ENCODE measurements around the gene C5orf58.

Gene C5orf58, protein sequence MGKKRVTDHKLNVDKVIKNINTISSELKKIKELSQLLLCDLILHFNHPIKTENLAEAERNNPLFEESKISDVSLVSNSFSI

GRCh38 chr5:170232786-170233185, at the start of gene C5orf58:
Gene C5orf58 (plus strand): TSS chr5:170232985. CDS start chr5:170234977, 1,992 bp downstream.
- no peak for DNase-seq

DNA sequence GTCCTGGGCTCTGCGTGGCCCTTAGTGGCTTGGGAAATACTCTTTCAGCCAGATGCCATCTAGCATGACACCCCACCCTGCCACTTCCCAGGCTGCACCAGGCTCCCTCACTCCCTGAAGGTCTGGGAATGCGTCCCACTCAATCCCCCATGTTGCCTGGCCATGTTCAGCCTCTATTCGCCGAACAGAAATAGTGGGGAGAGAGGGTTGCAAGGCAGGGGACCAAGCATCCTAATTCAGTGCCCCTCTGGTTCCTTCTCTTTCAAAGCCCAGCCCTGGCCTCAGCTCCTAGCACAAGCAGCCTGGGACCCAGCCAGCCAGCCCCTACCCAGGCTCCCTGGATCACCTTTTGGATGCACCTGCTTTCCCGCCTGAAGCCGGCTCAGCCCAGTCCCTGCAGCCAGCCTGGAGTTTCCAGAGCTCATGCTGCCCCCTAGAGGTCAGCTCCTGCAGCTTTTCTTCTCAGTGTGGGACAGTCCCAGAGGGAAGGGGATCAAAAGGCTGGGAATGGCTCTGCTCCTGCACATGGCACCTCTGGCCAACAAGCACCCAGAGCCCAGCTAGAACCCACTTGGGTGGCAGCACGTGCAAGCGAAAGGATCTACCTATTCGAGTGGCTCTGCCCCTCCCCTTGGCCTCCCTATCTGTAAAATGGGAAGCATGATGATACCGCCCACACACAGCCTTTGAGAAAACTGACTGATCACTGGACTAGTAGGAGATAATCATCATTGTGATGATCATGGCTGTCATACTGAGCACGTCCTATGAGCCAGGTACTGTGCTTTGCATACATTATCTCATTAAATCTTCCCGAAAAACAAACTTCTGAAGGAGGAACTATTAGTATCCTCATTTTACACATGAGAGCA, 48.7 kb upstream of the C5orf58 start:
- peak; percentile 78 for DNase-seq

GRCh38 chr5:170184737-170185136, 48.0 kb upstream of the C5orf58 start:
- DNase-seq: no peak

GRCh38 chr5:170186156-170186555, 46.6 kb upstream of the C5orf58 start:
- DNase-seq: no peak

GRCh38 chr5:170186856-170187255, 45.9 kb upstream of the C5orf58 start:
- no peak for DNase-seq

DNA sequence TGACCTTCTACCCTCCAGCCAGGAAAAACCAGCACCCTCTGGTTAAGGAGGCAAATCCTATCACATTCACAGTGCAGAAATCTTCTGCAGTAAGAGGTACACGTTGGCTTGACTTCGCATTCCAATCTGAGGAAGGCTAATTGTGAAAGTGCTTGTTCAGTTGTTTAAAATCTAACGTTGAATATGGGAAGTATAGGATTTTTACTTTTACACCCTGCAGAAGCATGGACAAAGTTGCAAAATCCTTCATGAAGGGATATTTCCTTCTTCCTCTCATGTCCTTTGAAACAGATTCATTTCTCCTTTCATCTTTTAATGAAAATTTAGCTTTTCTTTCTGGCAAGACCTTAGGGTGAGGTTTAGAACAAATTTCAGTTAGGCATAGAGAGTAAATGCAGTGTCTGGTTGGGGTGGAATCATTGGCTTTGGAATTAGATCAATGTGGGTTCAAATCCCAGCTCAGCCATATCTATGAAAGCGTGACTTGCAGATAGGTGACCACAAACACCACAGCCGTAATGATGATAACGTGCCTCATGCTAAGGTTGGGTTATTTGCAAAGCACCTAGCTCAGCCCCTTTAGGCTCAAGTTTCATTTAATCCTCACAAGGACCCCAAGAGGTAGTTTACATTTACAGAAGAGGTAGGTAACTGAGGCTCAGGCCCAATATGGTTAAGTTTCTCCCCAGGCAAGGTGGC, 42.2 kb upstream of the C5orf58 start:
- DNase-seq: peak; percentile 33

DNA sequence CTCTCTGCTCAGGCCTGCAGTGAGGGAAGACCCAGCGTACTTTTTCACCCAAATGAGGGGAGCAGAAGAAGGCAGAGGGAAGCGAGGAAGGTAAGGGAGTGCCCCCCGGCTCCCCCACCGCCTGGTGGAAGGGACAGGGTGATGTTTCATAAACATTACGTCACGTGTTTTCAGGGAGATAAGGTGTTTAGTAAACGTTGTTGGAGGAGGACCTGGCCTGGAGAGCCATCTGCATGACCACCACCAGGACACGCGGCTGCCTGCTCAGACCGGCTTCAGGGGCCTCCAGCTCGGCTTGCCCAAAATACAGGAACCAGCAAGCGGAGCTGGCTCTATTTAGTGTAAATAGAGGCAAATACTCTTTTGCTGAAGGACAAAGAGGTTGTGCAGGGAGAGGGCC, 40.0 kb upstream of the C5orf58 start:
- DNase-seq: no peak

GRCh38 chr5:170195961-170196360, 36.8 kb upstream of the C5orf58 start:
- DNase-seq: no peak

DNA sequence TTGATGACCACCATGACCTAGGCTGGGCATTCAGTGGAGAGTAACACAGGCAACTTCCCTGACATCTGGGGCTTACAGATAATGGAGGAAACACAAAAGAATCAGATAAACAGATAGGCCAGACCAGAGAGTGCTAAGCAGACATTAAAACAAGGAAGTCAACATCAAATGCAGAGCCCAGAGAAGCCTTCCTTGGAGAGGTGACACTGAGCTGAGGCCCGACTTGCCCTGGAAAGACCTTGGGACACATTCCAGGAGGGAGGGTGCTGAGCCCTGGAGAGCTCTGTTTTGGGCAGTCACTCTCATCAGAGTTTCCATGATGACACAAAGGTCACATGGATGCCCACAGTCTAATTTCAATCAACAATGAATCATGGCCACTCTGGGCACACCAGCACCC, 31.9 kb upstream of the C5orf58 start:
- peak; percentile 49 for DNase-seq

DNA sequence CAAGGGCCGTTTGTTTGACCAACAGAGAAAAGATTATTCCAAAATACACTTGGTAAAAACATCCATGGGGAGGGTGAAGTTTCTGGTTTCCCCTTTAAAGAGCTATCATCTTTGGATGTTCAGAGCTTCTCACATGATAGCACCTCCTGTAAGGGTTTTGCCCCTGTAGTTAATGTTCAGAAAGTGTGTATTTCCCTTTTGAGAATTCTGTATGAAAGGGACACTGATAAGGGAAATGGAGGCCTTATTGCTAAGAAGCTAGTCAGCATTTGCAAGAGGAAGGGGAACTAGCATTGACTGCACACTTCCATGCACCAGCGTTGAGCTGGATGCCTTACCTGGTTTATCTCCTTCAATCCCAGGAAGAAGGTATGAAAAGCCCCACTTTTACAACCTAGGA, 31.5 kb upstream of the C5orf58 start:
- peak; percentile 11 for DNase-seq

GRCh38 chr5:170202117-170202516, 30.7 kb upstream of the C5orf58 start:
- DNase-seq: no peak

- no peak for DNase-seq
Measured at GRCh38 chr5:170204202-170204601, 28.6 kb upstream of the C5orf58 start.

DNA sequence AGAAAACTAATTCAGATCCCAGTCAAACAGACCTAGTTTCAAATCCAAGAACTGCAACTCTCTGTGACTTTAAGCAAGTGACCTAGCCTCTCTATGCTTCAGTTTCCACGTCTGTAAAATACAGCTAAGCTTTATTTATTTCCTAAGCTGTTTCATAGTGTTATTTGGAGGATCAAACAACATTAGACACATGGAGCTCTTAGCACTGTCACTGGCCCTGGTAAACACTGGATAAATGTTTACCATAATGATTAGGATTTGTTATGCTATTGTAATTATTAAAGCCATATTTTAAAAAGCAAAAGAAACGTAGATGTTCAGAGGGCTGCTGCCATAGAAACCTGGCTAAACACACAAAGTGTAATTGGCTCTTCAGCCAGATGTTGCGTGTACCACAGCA, 26.6 kb upstream of the C5orf58 start:
- no peak for DNase-seq

DNA sequence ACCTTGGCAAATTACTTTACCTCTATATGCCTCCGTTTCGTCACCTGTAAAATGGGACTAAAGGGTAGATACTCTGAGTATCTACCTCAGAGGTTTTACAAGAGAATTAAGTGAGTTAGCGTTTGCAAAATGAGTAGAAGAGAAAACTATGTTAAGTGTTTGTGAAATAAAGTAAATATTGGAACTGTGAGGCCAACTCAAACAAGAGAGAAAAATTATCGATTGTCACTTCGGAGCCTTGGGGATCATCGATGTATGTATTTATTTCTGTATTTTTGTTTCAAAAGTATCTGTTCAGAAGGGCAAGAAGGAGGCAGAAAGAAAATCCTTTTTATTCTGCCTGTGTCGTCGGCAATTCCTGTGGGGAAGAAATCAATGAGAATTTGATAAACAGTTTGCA, 25.8 kb upstream of the C5orf58 start:
- DNase-seq: no peak

DNA sequence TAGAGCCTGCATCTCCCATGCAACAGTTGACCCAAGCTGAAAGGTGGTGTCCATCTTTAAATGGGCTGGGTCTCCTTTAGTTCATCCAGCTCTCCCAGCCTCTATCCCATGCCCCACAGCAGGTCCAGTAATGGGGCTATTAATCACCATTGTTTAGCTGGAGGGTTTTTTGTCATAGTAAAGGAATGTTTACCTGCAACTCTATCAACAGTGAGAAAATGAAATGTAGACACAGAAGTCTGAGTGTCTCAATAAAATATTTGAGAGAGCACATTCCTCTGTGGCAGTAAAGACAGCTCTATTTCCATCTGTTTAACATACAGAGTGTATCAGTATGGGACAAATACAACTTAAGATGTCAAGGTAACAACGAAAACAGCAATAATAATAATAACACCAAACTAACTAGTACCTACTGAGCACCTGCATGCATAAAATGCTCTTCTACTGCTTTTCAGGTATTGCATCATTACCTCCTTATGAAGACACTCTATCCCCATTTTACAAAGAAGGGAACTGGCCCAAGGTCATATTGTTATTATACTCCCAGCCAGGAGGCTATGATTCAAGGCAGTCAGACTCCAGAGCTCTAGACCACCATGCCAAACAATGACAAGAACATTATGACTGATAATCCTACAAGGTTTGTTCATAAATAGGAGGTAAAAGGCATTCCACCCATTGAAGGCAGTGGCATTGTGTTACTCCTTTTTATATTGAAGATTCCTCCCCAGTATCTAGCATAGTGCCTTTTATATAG, 21.0 kb upstream of the C5orf58 start:
- no peak for DNase-seq

GRCh38 chr5:170216257-170216864, 16.4 kb upstream of the C5orf58 start:
- peak; percentile 77 for DNase-seq

- DNase-seq: no peak
Measured at GRCh38 chr5:170217831-170218230, 15.0 kb upstream of the C5orf58 start.

GRCh38 chr5:170218726-170219125, 14.1 kb upstream of the C5orf58 start:
- no peak for DNase-seq

GRCh38 chr5:170219615-170220014, 13.2 kb upstream of the C5orf58 start:
- DNase-seq: no peak

GRCh38 chr5:170220191-170220590, 12.6 kb upstream of the C5orf58 start:
- no peak for DNase-seq

DNA sequence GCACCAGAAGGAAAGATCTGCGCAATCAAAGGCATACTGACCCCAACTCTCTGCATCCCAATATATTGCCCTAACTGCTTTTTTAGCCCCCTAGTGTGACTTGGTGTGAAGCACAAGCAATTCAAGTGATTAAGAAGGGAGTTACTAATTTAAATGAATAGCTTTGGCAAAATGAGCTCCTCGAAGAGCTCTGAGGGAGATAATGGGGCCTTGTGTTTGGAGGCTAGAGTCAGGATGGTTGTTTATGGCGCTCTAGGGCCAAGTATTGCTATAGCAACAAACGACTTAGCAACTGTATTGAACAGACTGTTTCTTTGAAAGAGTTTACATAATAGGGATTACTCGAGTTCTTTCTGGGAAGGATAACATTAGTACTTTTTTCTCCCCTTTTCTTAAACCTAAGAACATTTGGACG, 11.5 kb upstream of the C5orf58 start:
- DNase-seq: peak; percentile 27

DNA sequence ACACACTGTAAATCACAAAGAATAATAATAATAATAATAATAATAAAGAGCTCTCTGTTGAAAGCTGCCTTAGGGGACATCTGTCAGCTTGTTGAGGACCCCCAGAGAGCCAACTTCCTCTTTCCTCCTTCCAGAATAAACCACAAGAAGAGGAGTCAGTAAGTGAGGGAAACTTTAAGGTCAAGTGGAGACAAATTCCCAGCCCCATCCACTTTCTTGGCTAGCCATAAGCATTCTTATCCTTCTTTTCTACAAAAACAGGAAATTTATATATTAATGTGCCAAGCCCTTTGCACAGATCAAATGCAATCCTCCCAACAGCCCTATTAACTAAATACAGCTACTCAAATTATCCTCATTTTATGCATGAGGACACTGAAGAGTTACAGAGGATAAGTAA, 9.4 kb upstream of the C5orf58 start:
- no peak for DNase-seq

GRCh38 chr5:170223906-170224305, 8.9 kb upstream of the C5orf58 start:
- DNase-seq: no peak
